Measurements from ENCODE around the gene AMER2. TPM values are rescaled to one million over a fixed set of nuclear protein-coding genes. Genes with fewer than 3 reads are reported as not detected.

Gene AMER2
- total and polyA plus RNA-seq, 12 donors: 0.03 to 0.70 (median 0.29) TPM; not detected in 6

GRCh38 chr13:25143706-25144105, 28.4 kb downstream of the AMER2 start:
- WGBS, 4 donors: 76 to 81% (median 79%) methylated on average over 7 of the region's 7 CpGs
- Histone ChIP-seq H3K9me3 (replicated peaks in 1 of 3) (no peaks in the 10 kb centered on the region), H3K27ac (no peak overlapping the region), H3K4me3 (no peak overlapping the region), H3K36me3 (replicated peaks in 1 of 2) (no peaks in the 10 kb centered on the region), H3K4me1 (replicated peaks in 1 of 2) (no peaks in the 10 kb centered on the region), H3K27me3 (peaks cover 2% of the 10 kb centered on the region)
- intact Hi-C loops (cut with DNase I): no loop called here
- no peak for DNase-seq
- no peak for TF ChIP-seq POLR2A (IDR thresholded peaks at IDR 0.05)
- no peak for TF ChIP-seq CTCF (IDR thresholded peaks at IDR 0.05)

GRCh38 chr13:25141042-25141441, 31.0 kb downstream of the AMER2 start:
- Histone ChIP-seq H3K4me3 (no peak overlapping the region), H3K4me1 (replicated peaks in 1 of 2) (no peaks in the 10 kb centered on the region), H3K27ac (no peak overlapping the region), H3K27me3 (peaks cover 2% of the 10 kb centered on the region), H3K36me3 (replicated peaks in 1 of 2) (no peaks in the 10 kb centered on the region), H3K9me3 (replicated peaks in 1 of 3) (no peaks in the 10 kb centered on the region)
- DNase-seq: no peak
- TF ChIP-seq CTCF (IDR thresholded peaks at IDR 0.05) (no peak), POLR2A (IDR thresholded peaks at IDR 0.05) (no peak)
- WGBS, 4 donors: 73 to 83% (median 80%) methylated on average over 5 of the region's 5 CpGs
- intact Hi-C loops (cut with DNase I): no loop called here

- intact Hi-C loops (cut with DNase I): no loop called here
- TF ChIP-seq POLR2A (IDR thresholded peaks at IDR 0.05): no peak
- no peak for TF ChIP-seq CTCF (IDR thresholded peaks at IDR 0.05)
- Histone ChIP-seq H3K27me3 (peaks cover 16% of the 10 kb centered on the region), H3K4me3 (no peak overlapping the region), H3K27ac (no peak overlapping the region), H3K4me1 (replicated peaks in 1 of 2) (no peaks in the 10 kb centered on the region), H3K9me3 (replicated peaks in 1 of 3) (no peaks in the 10 kb centered on the region), H3K36me3 (replicated peaks in 1 of 2) (no peaks in the 10 kb centered on the region)
- WGBS, 4 donors: 58 to 76% (median 67%) methylated on average over 3 of the region's 3 CpGs
- DNase-seq: no peak
Observed at GRCh38 chr13:25137788-25138115, 34.3 kb downstream of the AMER2 start.

- no peak for DNase-seq
- H3K27me3 ChIP-seq: peaks cover 16% of the 10 kb centered on the region
- no peaks in the 10 kb centered on the region for H3K4me1 ChIP-seq (replicated peaks in 1 of 2)
- no peak overlapping the region for H3K27ac ChIP-seq
- H3K4me3 ChIP-seq: no peak overlapping the region
- no peaks in the 10 kb centered on the region for H3K36me3 ChIP-seq (replicated peaks in 1 of 2)
- no peaks in the 10 kb centered on the region for H3K9me3 ChIP-seq (replicated peaks in 1 of 3)
- intact Hi-C loops (cut with DNase I): no loop called here
- no peak for TF ChIP-seq CTCF (IDR thresholded peaks at IDR 0.05)
- no peak for TF ChIP-seq POLR2A (IDR thresholded peaks at IDR 0.05)
- WGBS, 4 donors: 17 to 26% (median 22%) methylated on average over 15 of the region's 15 CpGs
Observed at GRCh38 chr13:25136880-25137787, 35.0 kb downstream of the AMER2 start.
